Common myeloid progenitor, CD34-positive (primary cell): ENCODE results near the gene SLC10A1.

Experiments used
- CTCF ChIA-PET: fragments of 350-600 bp; sonication (Branson Sonifier 250); formaldehyde crosslinking; loops from one replicate; lab custom pipeline; 2021; ENCODE audit warnings: antibody characterized with exemption; lab: Charles Lee
- POLR2A ChIA-PET: fragments of 350-600 bp; sonication (Branson Sonifier 250); formaldehyde crosslinking; loops from one replicate; lab custom pipeline; 2021; ENCODE audit warnings: antibody characterized with exemption; lab: Charles Lee
- DNase-seq, 3 donors: peaks; one replicate each; pipeline versions ENCODE4 v3.0.0 to v3.0.0-alpha.2; 2013
- H3K27ac ChIP-seq, 2 experiments: 1 replicate in 1 of 2; 2 replicates in 1 of 2; pipeline ENCODE4 v1.7.0; 2013; ENCODE audit warnings: inconsistent platforms in 2 of 2, low read length in 2 of 2, mild to moderate bottlenecking in 2 of 2, low read depth in 1 of 2, moderate library complexity in 1 of 2; ENCODE audit not compliant: severe bottlenecking in 2 of 2, insufficient read depth in 1 of 2, poor library complexity in 1 of 2
- H3K27me3 ChIP-seq, 5 experiments: replicated peaks in 2 of 5; 1 replicate in 3 of 5; 2 replicates in 2 of 5; pipeline versions ENCODE4 v1.6.1 to v1.7.0; 2013; ENCODE audit warnings: low read length in 4 of 5, mild to moderate bottlenecking in 2 of 5, moderate library complexity in 2 of 5, inconsistent platforms in 1 of 5; ENCODE audit not compliant: insufficient read depth in 5 of 5, control insufficient read depth in 4 of 5
- H3K36me3 ChIP-seq, 4 experiments: 1 replicate in 2 of 4; 2 replicates in 2 of 4; pipeline versions ENCODE4 v1.6.1 to v1.7.0; 2013; ENCODE audit warnings: low read length in 3 of 4, control low read depth in 1 of 4, mild to moderate bottlenecking in 1 of 4; ENCODE audit not compliant: control insufficient read depth in 4 of 4, insufficient read depth in 4 of 4
- H3K4me1 ChIP-seq, 4 experiments: 1 replicate in 3 of 4; 2 replicates in 1 of 4; pipeline versions ENCODE4 v1.6.1 to v1.7.1; 2013; ENCODE audit warnings: low read length in 3 of 4, mild to moderate bottlenecking in 3 of 4, control low read depth in 1 of 4, inconsistent platforms in 1 of 4, moderate library complexity in 1 of 4; ENCODE audit not compliant: control insufficient read depth in 4 of 4, insufficient read depth in 4 of 4; ENCODE audit errors: control extremely low read depth in 1 of 4
- H3K4me3 ChIP-seq, 7 experiments: 1 replicate in 4 of 7; 2 replicates in 3 of 7; pipeline versions ENCODE4 v1.5.1 to v1.7.0; 2013; ENCODE audit warnings: mild to moderate bottlenecking in 7 of 7, low read length in 6 of 7, moderate library complexity in 6 of 7, inconsistent platforms in 2 of 7, low read depth in 2 of 7, control low read depth in 1 of 7; ENCODE audit not compliant: insufficient read depth in 4 of 7, control insufficient read depth in 1 of 7; ENCODE audit errors: extremely low read depth in 1 of 7
- H3K9me3 ChIP-seq, 5 experiments: 1 replicate in 4 of 5; 2 replicates in 1 of 5; pipeline versions ENCODE4 v1.6.1 to v1.7.1; 2013; ENCODE audit warnings: low read length in 4 of 5, mild to moderate bottlenecking in 2 of 5, inconsistent platforms in 1 of 5, low read depth in 1 of 5, moderate library complexity in 1 of 5; ENCODE audit not compliant: control insufficient read depth in 4 of 5, insufficient read depth in 2 of 5; ENCODE audit errors: control extremely low read depth in 1 of 5
- WGBS: methylation state at CpG from one replicate; pipeline ENCODE4 v1.1.5; 2013; ENCODE audit not compliant: insufficient coverage; 5-methylcytosine and 5-hydroxymethylcytosine counted together

The SLC10A1 gene

GRCh38 chr14:69811868-69812252 lies 14.8 kb upstream of the SLC10A1 start:
- ChIA-PET POLR2A (no interaction called here), CTCF (no interaction called here)
- Histone ChIP-seq H3K9me3 (no peaks in the 10 kb centered on the region), H3K27ac (no peak overlapping the region), H3K4me1 (no peaks in the 10 kb centered on the region), H3K36me3 (no peaks in the 10 kb centered on the region), H3K4me3 (no peak overlapping the region), H3K27me3 (peaks cover 0 to 12% (median 0%) of the 10 kb centered on the region in 5 experiments)
- WGBS: 97% methylated on average over 10 of the region's 10 CpGs
- no peak for DNase-seq

DNA sequence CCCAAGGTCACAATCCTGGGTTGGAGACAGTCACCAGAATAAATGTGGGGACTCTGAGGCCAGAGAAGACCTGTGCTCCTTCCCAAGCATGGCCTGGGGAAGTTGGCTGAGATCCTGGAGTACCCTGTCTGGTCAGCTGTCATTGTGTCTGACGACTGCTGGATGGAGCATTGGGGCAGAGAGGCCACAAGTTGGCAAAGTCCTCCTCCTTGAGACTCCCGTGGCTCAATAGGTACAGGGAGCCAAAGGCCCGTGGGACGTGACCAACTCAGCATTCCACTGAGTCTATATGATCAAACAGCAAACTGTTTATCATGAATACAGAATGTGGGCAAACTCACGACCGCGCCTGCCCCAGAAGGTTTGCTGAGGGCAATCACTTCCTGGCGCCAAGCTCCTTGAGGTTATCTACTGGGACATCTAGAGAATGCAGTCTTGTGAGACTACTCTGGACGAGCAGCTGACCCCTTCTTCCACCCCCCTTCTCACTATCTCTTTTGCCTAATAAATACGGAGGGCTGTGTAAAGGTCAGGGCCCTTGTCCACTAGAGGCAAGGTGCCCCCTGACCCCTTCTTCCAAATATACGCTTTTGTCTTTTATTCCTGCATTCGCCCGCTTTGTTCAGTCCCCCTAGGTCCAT lies 14.3 kb upstream of the SLC10A1 start:
- WGBS: 94% methylated on average over 12 of the region's 13 CpGs
- peaks cover 0 to 8% (median 0%) of the 10 kb centered on the region in 5 experiments for H3K27me3 ChIP-seq
- no peak overlapping the region for H3K4me3 ChIP-seq
- no peaks in the 10 kb centered on the region for H3K36me3 ChIP-seq
- POLR2A ChIA-PET: no interaction called here
- no peak overlapping the region for H3K27ac ChIP-seq
- no peak for DNase-seq
- no peaks in the 10 kb centered on the region for H3K4me1 ChIP-seq
- H3K9me3 ChIP-seq: no peaks in the 10 kb centered on the region
- CTCF ChIA-PET: interaction anchor here (1.2 to 1.5 kb wide), 3 partner anchors 14 to 213 kb away, joined by 3 to 4 read pairs (median 4); partner anchors contain the start of gene SLC10A1

DNA sequence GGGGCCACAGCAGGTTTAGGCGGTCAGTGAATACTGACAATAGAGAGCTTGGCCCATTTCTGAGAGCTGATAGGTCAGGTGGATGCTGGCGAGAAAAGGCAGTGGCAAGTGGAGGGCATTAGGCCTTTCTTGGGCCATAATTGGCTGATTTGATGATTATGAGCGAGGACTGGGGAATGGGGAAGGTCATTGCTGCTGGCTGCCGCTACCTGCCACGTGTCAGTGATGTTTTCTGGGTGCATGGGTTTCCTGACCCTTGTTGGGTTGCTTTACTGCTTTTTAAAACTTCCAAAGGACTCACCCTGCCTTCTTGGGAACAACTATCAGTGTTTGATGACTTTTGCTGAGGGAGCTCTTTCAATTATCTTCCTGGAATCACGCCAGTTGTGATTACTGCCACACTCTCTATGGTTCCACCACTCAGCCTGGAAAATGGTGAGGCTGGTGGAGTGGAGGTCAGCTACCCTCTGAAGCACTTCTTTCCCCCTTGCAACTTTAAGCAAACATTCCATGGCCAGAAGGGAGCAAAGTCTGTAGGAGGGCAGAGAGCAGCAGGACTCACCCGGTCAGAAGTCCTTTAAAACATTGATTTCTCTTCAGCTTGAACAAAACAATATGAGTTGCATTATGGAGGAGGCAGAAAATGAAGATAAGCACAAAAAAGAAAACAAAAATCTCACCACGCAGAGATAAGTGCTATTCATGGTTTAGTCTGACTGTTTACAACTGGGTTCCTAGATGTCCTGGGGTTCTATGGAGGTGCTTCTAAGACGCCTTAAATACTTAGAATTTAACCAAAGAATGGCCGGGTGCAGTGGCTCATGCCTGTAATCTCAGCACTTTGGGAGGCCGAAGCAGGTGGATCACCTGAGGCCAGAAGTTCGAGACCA lies 12.1 kb upstream of the SLC10A1 start:
- no peak for DNase-seq
- H3K4me1 ChIP-seq: no peaks in the 10 kb centered on the region
- 93% methylated on average over 7 of the region's 12 CpGs for WGBS
- H3K36me3 ChIP-seq: no peaks in the 10 kb centered on the region
- ChIA-PET POLR2A (no interaction called here), CTCF (interaction anchor here (0.6 to 1.5 kb wide), 4 partner anchors 9 to 229 kb away, joined by 3 to 4 read pairs (median 3); no protein-coding TSS in a partner anchor)
- no peaks in the 10 kb centered on the region for H3K9me3 ChIP-seq
- H3K27me3 ChIP-seq: peaks cover 0 to 2% (median 0%) of the 10 kb centered on the region in 5 experiments
- H3K4me3 ChIP-seq: no peak overlapping the region
- H3K27ac ChIP-seq: no peak overlapping the region

DNA sequence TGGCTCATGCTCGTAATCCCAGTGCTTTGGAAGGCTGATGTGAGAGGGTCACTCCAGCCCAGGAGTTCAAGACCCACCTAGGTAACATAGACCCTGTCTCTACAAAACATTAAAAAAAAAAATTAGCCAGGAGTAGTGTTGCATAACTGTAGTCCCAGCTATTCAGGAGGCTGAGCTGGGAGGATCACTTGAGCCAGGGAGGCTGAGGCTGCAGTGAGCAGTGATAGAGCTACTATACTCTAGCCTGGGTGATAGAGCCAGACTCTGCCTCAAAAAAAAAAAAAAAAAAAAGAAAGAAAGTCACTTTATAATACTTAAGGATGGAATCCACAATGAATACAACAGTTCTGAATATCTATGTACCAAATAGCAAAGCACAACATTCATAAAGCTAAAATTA lies 10.2 kb upstream of the SLC10A1 start:
- H3K27me3 ChIP-seq: peaks cover 0 to 2% (median 0%) of the 10 kb centered on the region in 5 experiments
- CTCF ChIA-PET: interaction anchor here (2.2 kb wide), 1 partner anchor 11 kb away, joined by 7 read pairs; no protein-coding TSS in a partner anchor
- no peaks in the 10 kb centered on the region for H3K4me1 ChIP-seq
- no CpG with 5 or more reads among the region's 1 CpG for WGBS
- no peak overlapping the region for H3K4me3 ChIP-seq
- H3K27ac ChIP-seq: no peak overlapping the region
- POLR2A ChIA-PET: interaction anchor here (0.6 kb wide), 2 partner anchors 47 to 59 kb away, joined by 3 to 4 read pairs; no protein-coding TSS in a partner anchor
- H3K36me3 ChIP-seq: no peaks in the 10 kb centered on the region
- H3K9me3 ChIP-seq: no peaks in the 10 kb centered on the region
- DNase-seq: no peak

DNA sequence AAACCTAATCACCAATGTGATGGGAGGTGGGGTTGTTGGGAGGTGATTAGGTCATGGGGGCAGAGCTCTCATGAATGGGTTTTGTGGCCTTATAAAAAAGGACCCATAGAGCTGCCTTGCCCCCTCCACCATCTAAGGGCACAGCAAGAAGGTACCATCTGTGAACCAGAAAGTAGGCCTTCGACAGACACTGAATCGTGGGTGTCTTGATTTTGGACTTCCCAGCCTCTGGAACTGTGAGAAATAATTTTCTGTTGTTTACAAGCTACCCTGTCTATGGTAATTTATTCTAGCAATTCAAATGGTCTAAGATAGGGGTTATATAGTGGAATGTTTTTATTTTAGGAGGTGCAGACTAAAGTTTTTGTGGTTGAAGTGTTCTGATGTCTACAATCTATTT lies 7.9 kb upstream of the SLC10A1 start:
- DNase-seq: no peak
- Histone ChIP-seq H3K27ac (no peak overlapping the region), H3K4me3 (no peak overlapping the region), H3K27me3 (peaks cover 0 to 5% (median 0%) of the 10 kb centered on the region in 5 experiments), H3K36me3 (no peaks in the 10 kb centered on the region), H3K9me3 (peaks cover 0 to 4% (median 0%) of the 10 kb centered on the region in 5 experiments), H3K4me1 (no peaks in the 10 kb centered on the region)
- WGBS: 100% methylated on average over 1 of the region's 2 CpGs
- ChIA-PET CTCF (no interaction called here), POLR2A (no interaction called here)

DNA sequence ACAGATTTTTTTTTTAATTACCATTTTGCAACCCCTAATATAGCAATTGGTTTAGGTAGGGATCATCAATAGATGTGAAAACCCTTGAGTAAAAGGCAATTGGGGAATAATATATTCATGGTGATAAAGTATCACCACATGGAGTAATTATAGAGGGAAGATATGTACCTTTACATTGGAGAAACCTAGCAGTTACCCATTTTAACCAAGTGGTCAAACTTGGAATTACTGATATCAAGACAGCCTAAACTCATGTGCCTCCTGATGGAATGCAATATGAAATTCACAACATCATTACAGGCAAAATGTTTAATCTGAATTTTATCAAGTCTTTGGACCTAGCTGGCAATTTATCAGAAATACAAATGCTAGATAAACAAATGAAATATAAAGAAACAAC lies 6.7 kb upstream of the SLC10A1 start:
- DNase-seq: peak in 2 of 3 donors; percentile 11 to 15
- CTCF ChIA-PET: interaction anchor here (1.5 kb wide), 1 partner anchor 230 kb away, joined by 4 read pairs; no protein-coding TSS in a partner anchor
- Histone ChIP-seq H3K4me3 (no peak overlapping the region), H3K36me3 (no peaks in the 10 kb centered on the region), H3K27me3 (peaks cover 0 to 5% (median 0%) of the 10 kb centered on the region in 5 experiments), H3K27ac (no peak overlapping the region), H3K4me1 (no peaks in the 10 kb centered on the region), H3K9me3 (peaks cover 0 to 4% (median 0%) of the 10 kb centered on the region in 5 experiments)
- POLR2A ChIA-PET: no interaction called here
